NCI-H748 (cell line): ENCODE results near the gene EPS8L3.

ENCODE experiments used
- DNase-seq: peaks from one replicate; lab custom pipeline; 2025; ENCODE audit not compliant: unreplicated experiment; lab: John Stamatoyannopoulos, UW

EPS8L3 gene

DNA sequence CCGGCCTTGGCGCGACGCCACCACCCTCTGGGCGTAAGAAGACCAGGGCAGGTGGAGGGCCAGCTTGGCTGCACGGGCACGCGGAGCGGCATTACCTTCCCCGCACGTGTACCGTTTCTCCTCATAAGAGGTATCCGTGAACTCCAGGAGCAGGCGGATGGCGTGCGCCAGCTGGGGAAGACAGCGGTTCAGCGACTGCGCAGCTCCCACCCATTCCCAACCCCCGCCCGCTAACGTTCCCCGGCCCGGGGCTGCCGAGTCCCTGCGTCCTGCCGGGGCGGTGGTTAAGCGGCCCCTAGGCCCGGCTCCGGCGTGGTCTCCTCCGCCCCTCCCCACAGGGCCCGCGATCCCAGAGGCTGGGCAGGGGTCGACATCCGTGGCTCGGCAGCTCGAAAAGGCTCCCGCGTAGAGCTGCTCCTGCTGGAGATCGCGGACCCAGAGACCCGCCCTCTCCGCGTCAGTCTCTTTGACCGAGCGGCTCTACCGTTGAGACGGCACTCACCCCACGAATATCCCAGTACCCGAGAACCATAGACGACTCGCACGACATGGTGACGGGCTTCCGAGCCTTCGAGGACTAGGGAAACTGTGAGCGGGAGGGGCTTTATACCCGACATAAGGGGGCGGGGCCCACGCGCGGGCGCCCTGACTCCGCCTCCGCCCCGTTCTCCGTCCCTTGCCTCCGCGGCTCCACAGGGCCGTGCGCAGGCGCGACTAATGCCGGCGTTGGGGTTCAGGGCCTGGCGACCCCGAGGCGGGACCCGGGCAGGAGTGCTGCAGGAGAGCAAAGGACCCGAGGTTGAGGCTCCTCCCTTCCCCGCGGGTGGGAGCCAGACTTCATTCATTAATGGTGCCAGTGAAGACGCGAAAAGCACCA lies 23.7 kb downstream of the EPS8L3 start:
- peak; percentile 82 for DNase-seq

DNA sequence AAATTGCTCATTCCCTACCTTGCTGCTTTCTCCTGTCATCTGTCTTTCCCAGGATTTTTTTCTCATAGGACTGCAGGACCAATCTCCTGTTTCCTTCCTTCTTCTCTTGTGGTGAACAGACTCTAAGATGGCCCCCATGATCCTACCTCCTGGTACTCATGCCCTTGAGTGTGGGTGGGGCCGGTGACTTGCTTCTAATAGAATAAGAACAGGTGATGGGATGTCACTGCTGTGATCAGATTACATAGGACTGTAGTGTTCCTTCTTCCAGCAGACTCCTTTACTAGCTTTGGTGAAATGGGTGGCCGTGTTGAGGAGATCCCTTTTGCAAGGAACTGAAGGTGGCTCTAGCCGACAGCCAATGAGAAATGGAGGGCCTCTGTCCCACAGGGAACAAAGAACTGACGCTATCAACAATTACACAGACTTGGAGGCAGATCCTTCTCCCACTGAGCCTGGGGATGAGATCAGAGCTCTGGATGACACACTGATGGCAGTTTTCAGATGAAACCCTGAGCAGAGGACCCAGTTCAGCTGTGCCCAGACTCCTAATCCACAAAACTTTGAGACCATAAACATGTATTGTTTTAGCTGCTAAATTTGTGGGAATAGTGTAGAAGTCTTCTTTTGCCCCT lies 30.4 kb downstream of the EPS8L3 start:
- peak; percentile 14 for DNase-seq

DNA sequence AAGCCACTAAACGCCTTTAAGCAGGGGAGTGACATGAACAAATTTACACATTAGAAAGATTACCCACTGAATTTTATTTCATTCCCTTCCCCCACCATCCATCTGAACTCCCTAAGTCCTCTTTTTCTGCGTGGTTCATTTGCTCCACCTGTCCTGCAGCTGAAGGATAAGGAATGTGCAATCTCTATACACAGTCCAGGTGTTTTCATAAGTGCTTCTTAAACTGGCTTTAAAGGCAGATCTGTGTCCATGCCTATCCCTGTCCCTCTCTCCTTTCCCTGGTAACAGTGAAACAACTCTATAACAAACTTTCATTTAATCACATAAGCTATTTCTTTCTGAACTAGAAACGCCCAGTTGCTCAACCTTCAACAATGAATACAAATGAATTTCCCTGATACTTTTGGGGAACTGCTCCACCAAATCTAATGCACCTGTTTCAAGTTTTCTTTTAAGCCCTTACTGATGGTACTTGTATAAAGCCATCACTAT lies 31.3 kb downstream of the EPS8L3 start:
- no peak for DNase-seq

DNA sequence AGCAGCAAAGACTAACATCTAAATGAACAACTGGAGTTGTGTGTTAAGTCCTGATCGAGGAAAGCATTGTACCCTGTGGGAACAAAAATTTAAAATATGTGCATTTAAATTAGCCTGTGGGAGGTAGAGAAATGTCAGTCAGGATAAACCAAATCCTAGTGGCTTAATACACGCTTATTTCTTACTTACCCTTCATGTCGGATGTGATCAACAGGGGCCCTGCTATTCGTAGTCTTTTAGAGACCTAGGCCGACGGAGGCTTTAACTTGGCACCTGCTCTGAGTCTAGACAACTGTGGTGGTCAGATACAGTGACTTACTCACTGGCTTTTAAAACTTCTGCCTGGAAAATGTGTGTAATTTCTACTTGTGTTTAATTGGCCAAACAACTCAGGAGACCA lies 33.1 kb downstream of the EPS8L3 start:
- DNase-seq, result no peak

DNA sequence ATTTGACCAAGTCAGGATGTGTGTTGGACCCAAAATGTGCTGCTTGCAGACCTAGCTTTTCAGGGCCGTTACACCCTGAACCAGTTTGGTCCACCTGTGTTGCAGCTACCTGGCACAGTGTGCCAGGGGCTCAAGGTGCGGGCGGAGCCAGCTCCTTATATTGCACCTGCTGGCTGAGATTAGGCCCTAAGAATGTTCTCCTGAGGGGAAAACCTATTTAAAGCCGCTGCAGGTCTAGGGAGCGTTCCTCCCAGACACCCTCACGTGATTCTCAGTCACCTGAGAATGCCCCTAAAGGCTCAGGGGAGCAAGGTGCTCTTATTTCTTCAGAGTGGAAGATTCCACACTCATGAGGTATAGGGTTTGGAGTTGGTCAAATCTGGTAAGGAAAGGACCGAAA lies 34.9 kb downstream of the EPS8L3 start:
- DNase-seq, result no peak

DNA sequence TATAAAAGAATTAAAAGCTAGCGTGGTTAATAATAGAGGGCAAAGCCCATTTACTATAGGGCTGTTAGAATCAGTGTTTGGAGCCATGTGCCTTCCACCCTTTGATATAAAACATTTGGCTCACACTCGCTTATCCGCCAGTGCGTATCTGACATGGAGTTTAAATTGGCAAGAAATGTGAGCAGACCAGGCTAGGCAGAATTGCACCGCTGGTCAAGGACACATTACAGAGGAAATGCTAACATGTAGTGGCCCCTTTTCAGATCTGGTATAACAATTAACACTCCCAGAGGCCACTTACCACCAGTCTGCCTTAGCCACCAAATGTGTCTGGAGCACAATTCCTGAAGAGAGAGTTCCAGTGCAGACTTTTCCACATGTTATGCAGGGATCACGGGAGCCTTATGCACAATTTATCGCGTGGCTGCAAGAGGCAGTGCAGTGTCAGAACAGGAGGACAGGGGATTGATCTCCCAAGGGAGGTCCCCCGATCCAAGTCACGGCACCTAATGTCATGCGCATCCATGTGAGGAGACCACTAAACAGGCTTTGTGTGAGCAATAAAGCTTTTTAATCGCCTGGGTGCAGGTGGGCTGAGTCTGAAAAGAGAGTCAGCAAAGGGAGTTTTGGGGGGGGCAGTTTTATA lies 36.9 kb downstream of the EPS8L3 start:
- no peak for DNase-seq

DNA sequence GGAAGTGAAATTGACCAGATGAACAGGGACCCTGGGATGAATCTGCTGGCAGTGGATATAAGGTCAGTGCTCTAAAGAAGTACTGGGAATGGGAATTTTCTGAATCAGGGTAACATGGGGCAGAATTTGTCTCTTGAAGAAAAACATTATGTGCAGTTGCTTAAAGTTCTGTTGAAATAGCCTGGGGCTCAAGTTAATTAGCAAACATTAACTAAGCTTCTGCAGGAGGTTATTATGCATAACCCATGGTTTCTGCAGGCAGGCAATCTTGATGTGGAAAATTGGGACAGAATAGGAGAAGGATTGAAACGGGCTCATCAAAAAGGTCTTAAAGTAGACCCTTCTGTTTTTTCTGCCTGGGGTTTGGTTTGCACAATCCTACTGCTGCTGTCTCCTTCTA lies 37.7 kb downstream of the EPS8L3 start:
- no peak for DNase-seq

DNA sequence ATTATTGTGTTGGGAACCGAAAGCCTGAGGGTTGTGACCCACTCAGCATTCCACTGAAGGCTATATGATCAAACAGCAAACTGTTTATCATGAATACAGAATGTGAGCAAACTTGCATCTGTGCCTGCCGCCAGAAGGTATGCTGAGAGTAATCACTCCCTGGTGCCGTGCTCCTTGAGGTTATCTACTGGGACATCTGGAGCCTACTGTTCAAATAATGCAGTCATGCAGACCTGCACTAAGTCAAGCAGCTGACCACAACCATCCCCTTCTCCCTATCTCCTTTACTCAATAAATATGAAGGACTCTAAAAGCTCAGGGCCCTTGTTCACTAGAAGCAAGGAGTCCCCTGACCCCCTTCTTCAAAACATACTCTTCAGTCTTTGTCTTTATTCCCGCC lies 38.2 kb downstream of the EPS8L3 start:
- DNase-seq, result no peak

DNA sequence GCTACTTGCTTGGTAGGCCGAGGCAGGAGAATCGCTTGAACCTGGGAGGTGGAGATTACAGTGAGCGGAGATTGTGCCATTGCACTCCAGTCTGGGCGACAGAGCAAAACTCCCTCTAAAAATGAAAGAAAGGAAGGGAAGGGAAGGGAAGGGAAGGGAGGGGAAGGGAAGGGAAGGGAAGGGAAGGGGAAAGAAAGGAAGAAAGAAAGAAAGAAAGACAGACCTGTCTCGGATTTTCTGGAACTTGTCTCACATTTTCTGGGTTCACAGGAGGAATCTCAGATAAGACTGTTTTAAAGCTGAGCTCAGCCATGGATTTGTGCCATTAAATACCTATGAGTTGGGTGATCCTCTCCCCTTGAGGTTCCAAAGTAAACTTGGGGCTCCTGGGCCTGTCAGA lies 38.8 kb downstream of the EPS8L3 start:
- no peak for DNase-seq

DNA sequence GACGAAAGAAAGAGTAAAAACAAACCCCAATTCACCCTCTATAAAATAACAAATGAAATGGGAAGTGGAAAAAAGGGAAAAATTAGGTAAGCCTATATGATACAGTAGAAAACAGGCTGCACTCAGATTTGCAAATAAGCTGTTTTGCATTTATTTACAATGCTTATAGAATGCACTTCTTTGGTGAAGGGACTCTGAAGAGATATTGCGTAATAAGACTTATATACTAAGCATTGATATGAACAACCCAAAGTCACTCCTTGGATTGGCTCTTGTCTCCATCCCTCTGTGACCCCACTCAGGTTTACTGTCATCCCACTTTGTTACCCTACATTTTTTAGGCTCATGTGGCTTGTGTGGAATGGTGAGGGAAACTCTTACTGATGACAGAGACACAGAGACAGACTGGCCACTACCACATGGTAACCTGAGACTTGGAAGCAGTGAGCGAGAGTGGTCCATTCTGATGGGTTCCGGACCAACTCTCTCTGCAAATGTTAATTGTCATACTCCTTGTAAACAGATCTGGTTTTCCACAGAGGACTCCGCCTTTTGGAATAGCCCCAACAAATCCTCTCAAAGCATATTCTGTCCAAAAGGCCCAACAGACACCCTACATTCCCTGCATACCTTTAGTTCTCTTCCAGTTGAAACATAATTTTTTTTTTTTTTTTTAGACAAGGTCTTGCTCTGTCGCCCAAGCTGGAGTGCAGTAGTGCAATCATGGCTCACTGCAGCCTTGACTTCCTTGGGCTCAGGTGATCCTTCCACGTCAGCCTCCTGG lies 40.6 kb downstream of the EPS8L3 start:
- DNase-seq, result no peak

DNA sequence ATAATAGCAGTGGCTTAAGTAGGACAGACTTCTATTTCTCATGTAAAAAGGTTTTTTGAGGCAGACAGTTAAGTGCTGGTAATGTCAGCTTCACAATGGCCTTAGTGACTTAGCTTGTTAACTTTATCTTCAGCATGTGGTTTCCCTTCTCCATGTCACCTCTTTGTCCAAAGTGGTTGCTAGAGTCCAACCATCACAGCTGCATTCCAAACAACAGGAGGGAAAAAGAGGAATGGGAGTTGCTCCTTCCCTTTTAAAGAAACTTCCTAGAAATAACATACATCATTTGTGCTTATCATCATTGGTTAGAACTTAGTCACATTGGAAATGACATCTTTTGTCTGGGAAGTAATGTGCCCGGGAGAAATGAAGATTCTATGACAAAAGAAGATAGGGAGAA lies 41.8 kb downstream of the EPS8L3 start:
- no peak for DNase-seq

DNA sequence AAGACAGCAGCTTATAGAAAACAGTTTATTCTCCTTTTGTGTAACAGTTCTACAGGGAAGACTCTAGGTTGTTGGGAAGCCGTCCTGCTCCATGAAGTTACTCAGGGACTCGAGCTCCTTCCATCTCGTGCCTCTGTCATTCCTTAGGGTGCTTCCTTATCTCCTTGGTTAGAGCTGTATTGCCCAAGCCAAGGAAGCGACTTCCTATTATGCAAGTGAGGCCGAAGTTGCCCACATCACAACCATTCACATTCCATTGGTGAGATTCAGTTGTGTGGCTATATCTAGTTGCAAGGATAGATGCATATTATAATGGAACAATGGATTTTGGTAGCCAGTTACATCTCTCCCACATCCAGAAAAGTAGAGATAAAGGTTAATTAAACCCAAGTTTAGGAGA lies 42.7 kb downstream of the EPS8L3 start:
- no peak for DNase-seq

DNA sequence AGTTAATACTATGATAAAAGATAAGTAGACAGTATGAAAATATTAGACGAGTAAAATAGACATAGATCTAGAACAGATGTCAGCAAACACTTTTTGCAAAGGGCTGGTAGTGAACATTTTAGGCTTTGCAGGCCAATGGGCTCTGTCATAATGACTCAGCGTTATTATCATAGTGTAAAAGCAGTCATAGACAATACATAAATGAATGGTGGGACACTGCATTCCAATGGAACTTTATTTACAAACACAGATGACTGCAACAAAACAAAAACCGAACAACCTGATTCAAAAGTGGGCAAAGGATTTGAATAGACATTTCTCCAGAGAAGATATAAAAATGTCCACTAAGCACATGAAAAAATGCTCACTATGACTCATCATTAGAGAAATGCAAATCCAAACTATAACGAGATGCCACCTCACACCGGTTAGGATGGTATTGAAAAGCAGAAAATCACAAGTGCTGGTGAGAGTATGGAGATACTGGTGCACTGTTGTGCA lies 44.3 kb downstream of the EPS8L3 start:
- DNase-seq, result no peak

DNA sequence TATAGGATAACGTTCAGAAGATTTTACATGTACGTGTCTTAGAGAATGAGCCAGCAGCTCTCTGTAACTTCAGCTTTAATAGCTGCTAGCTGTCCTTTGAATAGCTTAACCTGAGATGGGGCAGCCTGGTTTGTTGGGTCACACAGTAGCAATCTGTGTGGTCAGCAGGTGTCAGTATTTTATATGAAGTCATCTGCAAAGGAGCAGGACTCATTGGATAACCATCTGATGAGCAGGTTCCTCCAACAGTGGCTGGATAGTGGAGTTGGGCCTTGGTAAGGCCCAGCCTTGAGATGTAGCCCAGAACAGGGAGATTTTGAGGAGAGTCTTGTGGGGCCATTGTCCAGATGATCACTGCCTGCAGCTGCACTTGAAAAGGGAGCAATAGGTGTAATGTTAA lies 45.2 kb downstream of the EPS8L3 start:
- DNase-seq, result peak; percentile 12

DNA sequence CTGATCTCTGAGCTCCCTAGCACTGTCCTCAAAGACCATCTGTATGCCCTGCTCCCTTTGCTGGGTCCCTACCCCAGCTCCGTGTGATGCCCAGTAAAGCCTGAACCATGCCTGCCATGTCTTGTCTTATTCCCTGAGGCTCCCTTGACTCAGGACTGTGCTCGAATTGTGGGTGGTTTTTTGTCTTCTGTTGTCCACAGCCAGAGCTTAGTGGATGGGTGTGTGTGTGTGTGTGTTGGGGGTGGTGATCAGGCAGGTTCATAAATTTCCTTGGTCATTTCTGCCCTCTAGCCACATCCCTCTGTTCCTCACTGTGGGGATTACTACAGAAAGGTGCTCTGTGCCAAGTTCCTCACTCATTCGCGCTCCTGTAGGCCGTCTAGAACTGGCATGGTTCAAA lies 46.0 kb downstream of the EPS8L3 start:
- no peak for DNase-seq

DNA sequence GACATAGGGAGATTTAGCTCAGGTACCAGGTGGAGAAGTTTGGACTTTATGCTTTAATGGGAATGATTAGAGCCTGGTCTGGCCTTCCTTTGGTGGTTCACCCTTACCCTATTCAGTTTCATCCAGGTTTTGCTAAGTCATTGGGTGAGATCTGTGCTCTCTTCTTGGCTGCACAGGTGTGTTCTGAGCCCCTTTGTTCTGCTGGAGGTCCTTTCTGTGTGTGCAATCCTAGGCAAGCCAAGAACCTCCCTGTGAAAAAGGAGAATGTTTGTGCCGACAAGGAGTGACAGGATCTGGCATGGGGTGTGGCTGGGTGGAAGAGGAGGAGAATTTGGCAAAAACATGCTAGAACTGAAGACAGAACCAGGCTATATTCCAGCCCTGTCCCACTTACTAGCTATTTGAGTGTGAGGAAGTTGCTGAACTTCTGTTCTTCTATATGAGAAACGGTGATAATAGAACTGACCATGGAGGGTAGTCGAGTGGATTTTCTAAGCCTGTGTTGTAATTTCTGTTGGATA lies 47.1 kb downstream of the EPS8L3 start:
- DNase-seq, result no peak

DNA sequence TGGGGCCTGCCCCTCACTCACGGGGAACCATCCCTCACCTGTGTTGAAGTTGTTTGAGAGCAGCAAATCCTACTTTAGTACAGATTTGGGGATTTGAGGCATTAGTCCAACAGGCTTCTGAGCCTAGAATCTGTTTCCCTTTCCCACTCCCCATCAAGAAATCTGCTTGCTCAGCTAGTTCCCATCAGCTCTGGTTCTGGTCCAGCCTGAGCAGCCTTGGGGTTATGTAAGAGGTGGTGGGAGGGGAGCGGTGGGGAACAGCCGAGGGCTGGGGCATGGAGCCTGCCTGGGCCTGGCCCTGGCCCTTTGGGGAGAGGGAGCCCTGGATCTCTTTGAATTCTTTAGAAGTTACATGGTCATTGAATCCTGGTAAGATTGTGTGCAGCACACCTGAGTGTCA lies 47.6 kb downstream of the EPS8L3 start:
- DNase-seq, result no peak

DNA sequence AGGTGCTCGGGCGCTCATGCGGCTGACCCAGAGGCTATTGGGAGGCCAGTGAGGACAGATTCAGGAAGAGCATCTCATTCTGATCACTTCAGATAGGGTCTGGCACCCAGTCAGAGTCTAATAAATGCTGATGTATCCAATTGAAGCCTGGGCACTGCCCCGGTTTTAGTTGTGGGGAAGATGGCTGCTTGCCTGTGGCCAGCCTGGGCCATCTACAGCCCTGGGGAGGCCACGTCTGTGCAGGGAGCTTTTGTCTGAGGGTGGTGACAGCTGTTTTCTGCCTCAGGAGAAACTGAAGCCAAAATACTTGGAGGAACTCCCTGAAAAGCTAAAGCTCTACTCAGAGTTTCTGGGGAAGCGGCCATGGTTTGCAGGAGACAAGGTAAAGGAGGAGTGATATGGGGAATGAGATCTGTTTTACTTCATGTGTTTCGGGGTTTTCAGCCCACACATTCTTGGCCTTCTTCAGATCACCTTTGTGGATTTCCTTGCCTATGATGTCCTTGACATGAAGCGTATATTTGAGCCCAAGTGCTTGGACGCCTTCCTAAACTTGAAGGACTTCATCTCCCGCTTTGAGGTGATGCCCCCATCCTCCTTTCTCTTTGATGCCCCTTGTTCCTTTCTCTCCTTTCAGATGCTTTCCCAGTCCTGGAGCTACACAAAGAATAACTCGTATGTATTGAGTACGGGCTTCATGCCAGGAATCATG lies 48.9 kb downstream of the EPS8L3 start:
- no peak for DNase-seq

DNA sequence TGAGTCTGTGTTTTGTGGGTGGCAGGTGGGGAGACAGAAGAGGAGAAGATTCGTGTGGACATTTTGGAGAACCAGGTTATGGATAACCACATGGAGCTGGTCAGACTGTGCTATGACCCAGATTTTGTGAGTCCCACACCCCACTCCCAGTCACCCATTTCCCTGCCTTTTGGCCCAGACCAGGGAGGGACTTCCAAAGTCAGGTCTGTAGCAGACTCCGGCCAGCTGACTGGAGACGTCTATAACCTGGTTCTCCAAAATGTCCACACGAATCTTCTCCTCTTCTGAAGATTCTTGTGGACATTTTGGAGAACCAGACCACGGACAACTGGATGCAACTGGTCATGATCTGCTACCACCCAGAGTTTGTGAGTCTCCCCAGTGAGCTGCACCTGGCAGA lies 50.1 kb downstream of the EPS8L3 start:
- DNase-seq, result no peak

DNA sequence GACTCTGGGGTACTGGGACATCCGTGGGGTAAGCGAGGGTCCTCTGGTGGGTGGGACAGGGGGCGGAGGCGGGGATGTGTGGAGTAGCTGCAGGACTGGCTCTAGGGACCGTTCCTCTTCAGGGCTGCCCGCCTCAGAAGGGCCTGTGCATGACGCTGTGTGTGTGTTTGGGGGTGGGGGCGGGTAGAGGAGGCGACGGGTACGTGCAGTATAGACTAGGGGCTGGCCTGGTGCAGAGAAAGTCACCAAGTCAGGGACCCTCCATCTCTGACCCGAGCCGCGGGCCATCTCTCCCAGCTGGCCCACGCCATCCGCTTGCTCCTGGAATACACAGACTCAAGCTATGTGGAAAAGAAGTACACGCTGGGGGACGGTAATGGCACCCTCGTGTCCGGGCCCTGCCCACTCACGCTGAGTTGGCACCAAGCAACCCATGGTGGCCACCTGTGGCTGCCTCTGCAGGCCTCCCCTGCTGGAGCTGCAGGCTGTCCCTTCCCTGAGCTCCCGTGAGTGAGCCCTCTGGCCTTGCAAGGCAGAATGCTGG lies 51.3 kb downstream of the EPS8L3 start:
- no peak for DNase-seq
